ENCODE data around the gene KCNJ16.

Gene KCNJ16

GRCh38 chr17:70153210-70153609 is 78.2 kb downstream of the KCNJ16 start:
- H3K4me3 ChIP-seq (ENCODE audit: control insufficient read depth, low read depth, low read length) = no peak overlapping the region
- DNase-seq (ENCODE audit: low read depth) = no peak

GRCh38 chr17:70157151-70157550 is 82.1 kb downstream of the KCNJ16 start:
- no peak for DNase-seq (ENCODE audit: low read depth)

More at GRCh38 chr17:70153210-70153609, 78.2 kb downstream of the KCNJ16 start:
- TF ChIP-seq CTCF (IDR thresholded peaks at IDR 0.05; ENCODE audit: control insufficient read depth, insufficient read depth, low read depth, low read length, missing control alignments) = no peak

GRCh38 chr17:70158180-70158579 is 83.2 kb downstream of the KCNJ16 start:
- no peak overlapping the region for H3K4me3 ChIP-seq (ENCODE audit: control insufficient read depth, low read depth, low read length)
- TF ChIP-seq CTCF (IDR thresholded peaks at IDR 0.05; ENCODE audit: control insufficient read depth, insufficient read depth, low read depth, low read length, missing control alignments) = no peak
- DNase-seq (ENCODE audit: low read depth) = no peak

More at GRCh38 chr17:70157151-70157550, 82.1 kb downstream of the KCNJ16 start:
- no peak overlapping the region for H3K4me3 ChIP-seq (ENCODE audit: control insufficient read depth, low read depth, low read length)
- TF ChIP-seq CTCF (IDR thresholded peaks at IDR 0.05; ENCODE audit: control insufficient read depth, insufficient read depth, low read depth, low read length, missing control alignments) = no peak

GRCh38 chr17:70158591-70158990 is 83.6 kb downstream of the KCNJ16 start:
- no peak overlapping the region for H3K4me3 ChIP-seq (ENCODE audit: control insufficient read depth, low read depth, low read length)
- no peak for TF ChIP-seq CTCF (IDR thresholded peaks at IDR 0.05; ENCODE audit: control insufficient read depth, insufficient read depth, low read depth, low read length, missing control alignments)
- no peak for DNase-seq (ENCODE audit: low read depth)

- TF ChIP-seq CTCF (IDR thresholded peaks at IDR 0.05; ENCODE audit: control insufficient read depth, insufficient read depth, low read depth, low read length, missing control alignments) = no peak
- H3K4me3 ChIP-seq (ENCODE audit: control insufficient read depth, low read depth, low read length) = no peak overlapping the region
- no peak for DNase-seq (ENCODE audit: low read depth)
Measured at GRCh38 chr17:70159980-70160379, 85.0 kb downstream of the KCNJ16 start.

- no peak overlapping the region for H3K4me3 ChIP-seq (ENCODE audit: control insufficient read depth, low read depth, low read length)
- no peak for TF ChIP-seq CTCF (IDR thresholded peaks at IDR 0.05; ENCODE audit: control insufficient read depth, insufficient read depth, low read depth, low read length, missing control alignments)
- no peak for DNase-seq (ENCODE audit: low read depth)
Measured at GRCh38 chr17:70161519-70161918, 86.5 kb downstream of the KCNJ16 start.

GRCh38 chr17:70165383-70165782 is 90.4 kb downstream of the KCNJ16 start:
- TF ChIP-seq CTCF (IDR thresholded peaks at IDR 0.05; ENCODE audit: control insufficient read depth, insufficient read depth, low read depth, low read length, missing control alignments) = no peak
- no peak overlapping the region for H3K4me3 ChIP-seq (ENCODE audit: control insufficient read depth, low read depth, low read length)
- no peak for DNase-seq (ENCODE audit: low read depth)

Data from AG09309 (cell line).